ENCODE measurements around the gene TUT1.

GRCh38 chr11:62608776-62609175, 17.5 kb upstream of the TUT1 start:
- TF ChIP-seq CTCF (IDR thresholded peaks at IDR 0.05; ENCODE audit: low read depth, low read length) (no peak), EZH2phosphoT487 (IDR thresholded peaks at IDR 0.05; ENCODE audit: low read depth) (no peak)
